Sigmoid colon (tissue), 3 donors: ENCODE results near the gene FLNB.

ENCODE experiments used
- POLR2A ChIP-seq, 2 donors: fragments of 450-650 bp; IDR thresholded peaks; one replicate each; pipeline ENCODE4 v1.6.1; 2016; ENCODE audit warnings: antibody characterized with exemption in 2 of 2, mild to moderate bottlenecking in 2 of 2, moderate library complexity in 2 of 2
- TF ChIP-seq, protein P1 (sequence below), 4 experiments: fragments of 450-650 bp in 3 of 4; fragments of 200-600 bp in 1 of 4; IDR thresholded peaks; one replicate each; pipeline ENCODE4 v1.5.1; 2016 to 2019; ENCODE audit warnings: antibody characterized with exemption in 4 of 4, mild to moderate bottlenecking in 3 of 4, moderate library complexity in 2 of 4

DNA sequence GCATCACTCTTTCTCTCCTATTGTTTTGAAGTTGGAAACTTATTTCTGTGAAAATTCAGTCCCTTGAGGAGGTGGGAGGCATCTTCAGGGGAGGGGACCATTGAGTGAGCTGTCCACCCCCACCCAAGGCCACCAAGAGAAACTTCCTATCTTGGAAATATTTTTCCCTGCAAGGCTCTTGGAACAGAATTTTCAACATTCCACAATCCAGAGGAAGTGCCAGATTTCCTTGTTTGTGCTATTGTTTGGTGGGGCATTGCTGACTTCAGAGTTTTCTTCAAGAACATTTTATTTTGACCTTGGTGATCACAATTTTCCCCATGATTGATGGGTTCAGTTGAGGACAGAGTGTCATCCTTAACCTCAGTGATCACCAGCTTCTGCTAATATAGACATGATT, 190.6 kb downstream of the FLNB start:
- no peak for TF ChIP-seq POLR2A (IDR thresholded peaks at IDR 0.05)
- TF ChIP-seq, protein P1, sequence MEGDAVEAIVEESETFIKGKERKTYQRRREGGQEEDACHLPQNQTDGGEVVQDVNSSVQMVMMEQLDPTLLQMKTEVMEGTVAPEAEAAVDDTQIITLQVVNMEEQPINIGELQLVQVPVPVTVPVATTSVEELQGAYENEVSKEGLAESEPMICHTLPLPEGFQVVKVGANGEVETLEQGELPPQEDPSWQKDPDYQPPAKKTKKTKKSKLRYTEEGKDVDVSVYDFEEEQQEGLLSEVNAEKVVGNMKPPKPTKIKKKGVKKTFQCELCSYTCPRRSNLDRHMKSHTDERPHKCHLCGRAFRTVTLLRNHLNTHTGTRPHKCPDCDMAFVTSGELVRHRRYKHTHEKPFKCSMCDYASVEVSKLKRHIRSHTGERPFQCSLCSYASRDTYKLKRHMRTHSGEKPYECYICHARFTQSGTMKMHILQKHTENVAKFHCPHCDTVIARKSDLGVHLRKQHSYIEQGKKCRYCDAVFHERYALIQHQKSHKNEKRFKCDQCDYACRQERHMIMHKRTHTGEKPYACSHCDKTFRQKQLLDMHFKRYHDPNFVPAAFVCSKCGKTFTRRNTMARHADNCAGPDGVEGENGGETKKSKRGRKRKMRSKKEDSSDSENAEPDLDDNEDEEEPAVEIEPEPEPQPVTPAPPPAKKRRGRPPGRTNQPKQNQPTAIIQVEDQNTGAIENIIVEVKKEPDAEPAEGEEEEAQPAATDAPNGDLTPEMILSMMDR (IDR thresholded peaks at IDR 0.05): no peak
